ENCODE data around the gene CHMP2B.

Gene CHMP2B

DNA sequence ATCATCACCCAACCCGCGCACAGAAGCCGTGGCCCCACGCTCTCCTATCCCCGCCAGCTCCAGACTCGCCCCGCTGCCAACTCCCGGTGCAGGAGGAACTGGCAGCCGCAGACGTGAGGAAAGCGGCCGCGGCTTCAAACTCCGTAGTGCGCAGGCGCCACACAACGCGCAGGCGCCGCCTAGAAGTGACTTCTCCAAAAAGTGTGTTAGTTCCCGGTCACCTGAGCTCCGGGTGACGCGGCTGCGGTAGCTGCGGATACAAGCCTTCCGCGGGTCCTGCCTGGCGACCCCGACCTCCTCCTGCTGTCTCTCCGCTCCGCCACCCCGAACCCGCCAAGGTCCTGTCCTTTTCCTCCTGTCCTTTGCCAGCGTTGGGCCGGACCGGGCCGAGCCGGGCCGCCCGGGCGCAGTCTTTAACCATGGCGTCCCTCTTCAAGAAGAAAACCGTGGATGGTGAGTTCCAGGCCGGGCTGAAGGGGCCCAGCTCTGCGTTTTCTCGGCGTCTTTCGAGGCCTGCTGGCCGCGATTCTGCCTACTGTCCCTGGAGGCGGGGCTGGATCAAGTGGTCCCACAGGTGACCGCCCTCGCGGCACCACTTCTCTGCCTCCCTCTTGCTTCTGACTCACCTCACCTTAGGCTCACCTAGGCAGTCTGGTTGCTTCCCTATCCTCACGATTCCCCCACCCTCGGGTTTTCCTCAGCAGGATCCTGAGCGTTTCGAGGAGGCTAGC lies at the start of gene CHMP2B:
Gene CHMP2B, plus strand, starts transcription at position 206 of the 731 bp plus-strand sequence. Its CDS starts 214 bp downstream, at position 420.
- intact Hi-C loops (cut with DNase I; ENCODE audit: low total_unique reads): no loop called here
- Histone ChIP-seq H3K36me3 (no peaks in the 10 kb centered on the region), H3K4me3 (peak within 1 kb of the TSS; percentile 91 to 98), H3K27ac (peak within 1 kb of the TSS; percentile 93 to 98), H3K9me3 (no peaks in the 10 kb centered on the region), H3K27me3 (no peaks in the 10 kb centered on the region), H3K4me1 (peaks cover 0 to 46% (median 3%) of the 10 kb centered on the region in 4 donors)
- DNase-seq: peak; percentile 93 to 97
- TF ChIP-seq CTCF (IDR thresholded peaks at IDR 0.05): no peak

GRCh38 chr3:87179642-87180041 lies 47.5 kb upstream of the CHMP2B start:
- no peaks in the 10 kb centered on the region for H3K4me1 ChIP-seq
- H3K4me3 ChIP-seq: no peak overlapping the region
- no peaks in the 10 kb centered on the region for H3K27me3 ChIP-seq
- no peaks in the 10 kb centered on the region for H3K36me3 ChIP-seq
- no peak for DNase-seq
- no peak overlapping the region for H3K27ac ChIP-seq
- intact Hi-C loops (cut with DNase I; ENCODE audit: low total_unique reads): no loop called here
- no peaks in the 10 kb centered on the region for H3K9me3 ChIP-seq
- TF ChIP-seq CTCF (IDR thresholded peaks at IDR 0.05): no peak

DNA sequence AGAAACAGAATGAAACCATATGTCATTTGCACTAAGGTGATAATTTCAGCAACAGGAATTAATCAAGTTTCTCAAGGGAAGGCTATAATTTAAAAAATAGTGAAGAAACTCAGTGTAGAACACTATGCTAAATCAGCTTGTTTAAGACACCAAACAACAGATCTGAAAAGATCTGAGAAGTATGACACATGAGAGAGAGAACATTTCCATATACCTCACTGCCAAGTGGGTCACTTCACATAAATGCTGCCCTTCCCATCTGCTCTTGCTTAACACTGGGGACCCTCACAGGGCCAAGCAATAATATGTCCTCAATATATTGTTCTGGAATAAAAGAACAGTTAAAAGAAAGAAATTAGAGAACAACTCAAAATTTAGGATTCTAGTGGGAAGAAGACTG lies 45.6 kb upstream of the CHMP2B start:
- TF ChIP-seq CTCF (IDR thresholded peaks at IDR 0.05): no peak
- Histone ChIP-seq H3K27ac (no peak overlapping the region), H3K9me3 (no peaks in the 10 kb centered on the region), H3K4me1 (no peaks in the 10 kb centered on the region), H3K36me3 (no peaks in the 10 kb centered on the region), H3K4me3 (no peak overlapping the region), H3K27me3 (no peaks in the 10 kb centered on the region)
- intact Hi-C loops (cut with DNase I; ENCODE audit: low total_unique reads): no loop called here
- DNase-seq: no peak

DNA sequence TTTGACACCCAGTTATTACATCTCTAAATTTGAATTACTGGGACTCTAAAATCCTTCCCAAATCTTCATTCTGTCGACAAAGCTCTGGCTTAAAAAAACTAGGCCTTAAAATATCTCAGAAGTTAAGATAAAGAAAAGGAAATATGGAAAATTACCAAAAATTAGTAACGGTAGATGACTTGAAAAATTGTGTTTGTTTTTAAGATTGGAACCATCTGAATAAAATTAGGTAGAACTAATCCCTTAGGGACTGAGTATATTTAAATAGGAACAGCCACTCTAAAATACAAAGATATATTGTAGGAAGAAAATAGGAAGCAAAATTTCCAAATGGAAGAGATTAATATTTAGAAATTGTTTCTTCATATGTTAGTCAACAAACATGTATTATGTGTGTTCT lies 45.1 kb upstream of the CHMP2B start:
- DNase-seq: no peak
- no peak for TF ChIP-seq CTCF (IDR thresholded peaks at IDR 0.05)
- Histone ChIP-seq H3K36me3 (no peaks in the 10 kb centered on the region), H3K27me3 (no peaks in the 10 kb centered on the region), H3K9me3 (no peaks in the 10 kb centered on the region), H3K4me1 (no peaks in the 10 kb centered on the region), H3K27ac (no peak overlapping the region), H3K4me3 (no peak overlapping the region)
- intact Hi-C loops (cut with DNase I; ENCODE audit: low total_unique reads): no loop called here

GRCh38 chr3:87186608-87187159 lies 40.4 kb upstream of the CHMP2B start:
- TF ChIP-seq CTCF (IDR thresholded peaks at IDR 0.05): no peak
- Histone ChIP-seq H3K27me3 (no peaks in the 10 kb centered on the region), H3K36me3 (no peaks in the 10 kb centered on the region), H3K4me3 (no peak overlapping the region), H3K9me3 (no peaks in the 10 kb centered on the region), H3K27ac (no peak overlapping the region), H3K4me1 (no peaks in the 10 kb centered on the region)
- DNase-seq: no peak
- intact Hi-C loops (cut with DNase I; ENCODE audit: low total_unique reads): no loop called here

Data from tibial artery (tissue), 4 donors.